Stimulated activated CD4-positive, alpha-beta T cell treated with anti-CD3 and anti-CD28 coated beads, Interleukin-4, amount 100 ng/mL, for 24 hours (primary cell): ENCODE data around the gene MRS2.
"Not testable (repeated sequence)": the region's sequence is repeated elsewhere in the genome, so short reads cannot be mapped to it uniquely, and the experiment has no call there.

ENCODE experiments used
- DNase-seq: peaks from one replicate; pipeline ENCODE4 v3.0.0-alpha.2; 2020

MRS2 gene, protein sequence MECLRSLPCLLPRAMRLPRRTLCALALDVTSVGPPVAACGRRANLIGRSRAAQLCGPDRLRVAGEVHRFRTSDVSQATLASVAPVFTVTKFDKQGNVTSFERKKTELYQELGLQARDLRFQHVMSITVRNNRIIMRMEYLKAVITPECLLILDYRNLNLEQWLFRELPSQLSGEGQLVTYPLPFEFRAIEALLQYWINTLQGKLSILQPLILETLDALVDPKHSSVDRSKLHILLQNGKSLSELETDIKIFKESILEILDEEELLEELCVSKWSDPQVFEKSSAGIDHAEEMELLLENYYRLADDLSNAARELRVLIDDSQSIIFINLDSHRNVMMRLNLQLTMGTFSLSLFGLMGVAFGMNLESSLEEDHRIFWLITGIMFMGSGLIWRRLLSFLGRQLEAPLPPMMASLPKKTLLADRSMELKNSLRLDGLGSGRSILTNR

DNA sequence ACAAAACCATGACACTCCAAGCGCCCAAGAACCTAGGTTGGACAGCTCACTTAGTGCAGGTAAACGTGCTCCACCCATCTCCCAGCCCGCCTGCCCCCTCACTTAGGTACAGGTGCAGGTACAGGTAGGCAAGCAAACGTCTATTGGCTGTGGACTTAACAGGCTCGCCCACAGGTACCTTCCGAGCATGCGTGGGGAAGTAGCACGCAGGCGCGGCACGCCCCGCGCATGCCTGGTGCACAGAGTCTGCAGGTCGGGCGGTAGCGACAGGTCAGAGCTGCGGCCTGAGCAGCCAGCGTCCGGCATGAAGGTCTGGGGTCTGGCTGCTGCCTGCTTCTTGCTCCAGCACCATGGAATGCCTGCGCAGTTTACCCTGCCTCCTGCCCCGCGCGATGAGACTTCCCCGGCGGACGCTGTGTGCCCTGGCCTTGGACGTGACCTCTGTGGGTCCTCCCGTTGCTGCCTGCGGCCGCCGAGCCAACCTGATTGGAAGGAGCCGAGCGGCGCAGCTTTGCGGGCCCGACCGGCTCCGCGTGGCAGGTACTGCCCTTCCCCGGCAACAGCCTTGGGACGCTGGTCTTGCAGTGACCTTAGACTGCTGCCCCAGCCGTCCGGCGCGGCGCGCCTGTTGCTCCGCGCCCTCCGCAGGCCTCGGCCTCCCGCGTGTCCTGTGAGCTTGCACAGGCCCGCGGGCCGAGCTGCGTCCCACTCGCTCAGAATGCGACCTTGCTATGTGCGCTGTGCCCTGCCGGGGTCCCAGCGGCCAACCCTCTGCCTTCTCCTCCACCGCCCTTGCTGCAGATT lies at the start of gene MRS2:
Gene MRS2 (plus strand): TSS at position 240 of the 804 bp plus-strand sequence. CDS start 111 bp downstream, at position 351.
- DNase-seq: peak; percentile 83

DNA sequence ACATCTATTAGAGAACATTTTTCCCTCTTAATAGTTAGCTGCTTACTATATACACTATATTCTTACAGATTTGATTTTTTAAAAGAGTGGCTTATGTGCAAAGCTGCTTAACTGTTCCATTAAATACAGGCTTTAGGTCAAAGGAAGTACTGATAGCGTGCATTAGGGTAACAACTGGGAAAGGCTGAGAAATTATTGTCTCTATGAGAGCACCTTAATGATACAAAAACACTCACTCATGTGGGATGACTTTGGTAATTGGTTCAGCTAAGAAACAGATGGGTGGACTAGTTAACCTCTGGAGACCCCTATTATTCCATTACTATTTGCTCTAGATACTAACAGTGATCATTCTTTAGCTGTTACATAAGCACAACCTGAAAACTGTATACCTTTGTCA lies 48.9 kb upstream of the MRS2 start:
- no peak for DNase-seq

DNA sequence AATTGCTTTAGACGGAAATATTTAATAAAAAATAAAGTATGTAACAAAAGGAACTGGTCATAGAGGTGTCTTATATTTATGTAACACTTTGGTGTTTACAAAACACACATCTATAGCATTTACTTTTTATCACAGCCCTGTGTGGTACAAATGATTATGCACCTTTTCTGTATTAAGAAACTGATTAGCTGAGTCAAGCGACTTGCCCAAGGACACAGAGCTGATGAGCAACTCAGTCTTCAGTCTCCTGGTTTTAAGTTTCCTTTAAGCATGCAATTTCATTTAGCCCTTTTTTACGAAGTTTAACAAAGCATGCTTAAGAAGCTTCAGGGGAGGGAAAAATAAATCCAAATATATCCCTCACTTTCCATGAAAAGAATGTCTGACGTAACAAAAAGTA lies 47.3 kb upstream of the MRS2 start:
- no peak for DNase-seq

DNA sequence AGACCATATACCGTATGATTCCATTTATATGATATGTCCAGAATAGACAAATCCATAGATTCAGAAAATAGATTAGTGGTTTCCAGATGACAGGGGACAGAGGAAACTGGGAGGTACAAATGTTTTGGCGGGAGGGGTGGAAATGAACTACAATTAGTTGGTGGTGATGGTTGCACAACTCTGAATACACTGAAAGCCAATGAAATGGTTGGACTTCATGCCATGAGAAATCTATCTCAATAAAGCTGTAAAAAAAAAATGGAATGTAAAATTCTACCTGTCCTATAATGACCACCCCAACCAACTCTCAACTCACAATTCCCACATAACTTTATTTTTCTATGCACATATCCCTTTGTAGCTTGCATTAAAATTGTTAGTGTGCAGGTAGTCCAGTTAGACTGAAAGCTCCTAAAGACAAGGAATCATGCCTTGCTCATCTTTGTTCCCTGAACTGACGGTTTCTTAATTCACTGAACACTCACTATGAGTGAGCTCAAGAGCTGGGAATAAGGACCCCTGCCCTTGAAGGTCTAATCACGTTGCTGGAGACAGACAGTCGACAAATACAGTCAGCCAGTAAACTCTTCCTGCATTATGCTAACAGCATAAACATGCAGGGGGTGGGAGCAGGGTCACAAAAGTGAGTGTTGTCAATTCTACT lies 46.3 kb upstream of the MRS2 start:
- DNase-seq: no peak

DNA sequence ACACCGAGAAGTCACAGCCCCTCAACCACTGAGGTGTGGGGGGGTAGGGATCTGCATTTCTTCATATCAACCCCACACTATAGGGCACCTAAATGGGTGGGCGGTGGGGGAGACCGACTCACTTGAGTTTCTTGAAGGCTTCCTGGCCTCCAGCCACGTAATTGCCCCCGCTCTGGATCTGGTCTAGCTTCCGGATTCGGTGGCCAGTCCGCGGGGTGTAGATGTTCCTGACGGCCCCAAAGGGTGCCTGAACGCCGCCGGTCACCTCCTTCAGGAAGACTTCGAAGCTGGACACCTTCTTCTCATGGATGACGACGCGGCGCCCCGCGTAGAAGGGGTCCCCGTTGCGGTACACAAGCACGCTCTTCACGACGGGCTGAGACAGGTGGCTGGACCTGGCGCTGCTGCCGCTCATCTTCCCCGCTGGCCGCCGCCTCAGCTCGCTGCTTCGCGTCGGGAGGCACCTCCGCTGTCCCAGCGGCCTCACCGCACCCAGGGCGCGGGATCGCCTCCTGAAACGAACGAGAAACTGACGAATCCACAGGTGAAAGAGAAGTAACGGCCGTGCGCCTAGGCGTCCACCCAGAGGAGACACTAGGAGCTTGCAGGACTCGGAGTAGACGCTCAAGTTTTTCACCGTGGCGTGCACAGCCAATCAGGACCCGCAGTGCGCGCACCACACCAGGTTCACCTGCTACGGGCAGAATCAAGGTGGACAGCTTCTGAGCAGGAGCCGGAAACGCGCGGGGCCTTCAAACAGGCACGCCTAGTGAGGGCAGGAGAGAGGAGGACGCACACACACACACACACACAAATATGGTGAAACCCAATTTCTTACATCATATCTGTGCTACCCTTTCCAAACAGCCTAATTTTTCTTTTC lies 45.2 kb upstream of the MRS2 start, which contains the start of gene DCDC2:
Gene DCDC2 (minus strand): TSS at position 724 of the 883 bp plus-strand sequence. CDS start 309 bp downstream, at position 415.
- peak; percentile 33 for DNase-seq

DNA sequence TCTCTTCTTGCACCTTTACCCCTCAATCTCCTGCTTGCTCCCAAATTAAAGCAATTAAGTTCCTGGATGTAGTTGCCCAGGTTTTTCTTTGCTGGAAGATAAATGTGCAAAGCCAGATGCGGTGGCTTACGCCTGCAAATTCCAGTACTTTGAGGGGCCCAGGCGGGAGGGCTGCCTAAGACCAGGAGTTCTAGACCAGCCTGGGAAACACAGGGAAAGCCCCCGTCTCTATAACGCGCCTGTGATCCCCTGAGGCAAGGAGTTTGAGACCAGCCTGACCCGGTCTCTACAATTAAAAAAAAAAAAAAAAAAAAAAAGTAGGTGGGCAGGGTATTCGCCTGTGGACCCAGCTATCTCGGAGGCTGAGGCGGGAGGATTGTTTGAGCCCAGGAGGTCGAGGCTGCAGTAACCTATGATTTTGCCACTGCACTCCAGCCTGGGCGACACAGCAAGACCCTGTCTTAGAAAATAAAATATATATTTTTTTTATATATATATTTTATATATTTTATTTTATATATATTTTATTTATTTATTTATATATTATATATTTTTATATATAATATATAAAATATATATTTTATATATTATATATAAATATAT lies 44.4 kb upstream of the MRS2 start:
- DNase-seq: no peak

DNA sequence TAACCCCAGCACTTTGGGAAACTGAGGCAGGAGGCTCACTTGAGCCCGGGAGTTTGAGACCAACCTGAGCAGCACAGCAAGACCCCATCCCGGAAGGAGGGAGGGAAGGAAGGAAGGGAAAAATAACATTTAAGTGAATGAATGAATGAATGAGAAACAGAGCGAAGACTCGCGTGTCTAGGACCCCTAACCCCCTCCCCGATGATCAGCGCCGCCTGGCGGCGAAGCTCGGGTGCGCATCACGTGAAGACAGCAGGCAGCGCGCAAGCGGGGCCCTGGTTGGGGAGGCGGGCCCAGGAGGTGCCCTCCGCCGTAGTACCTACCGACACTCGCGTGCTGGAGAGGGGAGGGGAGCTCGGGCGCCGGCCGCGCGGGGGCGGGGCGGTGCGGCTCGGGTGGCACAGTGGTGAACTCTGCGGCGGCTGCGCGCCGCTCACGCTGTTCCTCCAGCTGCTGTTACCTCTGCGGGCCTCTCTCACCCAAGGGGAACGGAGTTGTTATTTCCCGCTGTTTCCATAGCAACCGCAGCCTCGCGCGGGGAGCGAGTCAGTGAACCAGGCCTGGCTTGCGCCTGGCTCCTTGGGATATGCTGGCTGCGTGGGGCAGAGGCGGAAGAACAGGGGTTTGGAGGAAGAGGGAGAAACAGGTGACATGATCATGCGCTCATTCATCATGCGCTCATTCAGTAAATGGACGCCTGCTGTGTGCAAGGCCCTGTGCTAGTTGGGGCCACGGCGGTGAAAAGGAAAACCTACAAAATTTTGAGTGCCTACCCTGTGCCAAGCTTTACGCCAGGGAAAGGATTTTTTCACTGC lies 42.9 kb upstream of the MRS2 start:
- peak; percentile 80 for DNase-seq

DNA sequence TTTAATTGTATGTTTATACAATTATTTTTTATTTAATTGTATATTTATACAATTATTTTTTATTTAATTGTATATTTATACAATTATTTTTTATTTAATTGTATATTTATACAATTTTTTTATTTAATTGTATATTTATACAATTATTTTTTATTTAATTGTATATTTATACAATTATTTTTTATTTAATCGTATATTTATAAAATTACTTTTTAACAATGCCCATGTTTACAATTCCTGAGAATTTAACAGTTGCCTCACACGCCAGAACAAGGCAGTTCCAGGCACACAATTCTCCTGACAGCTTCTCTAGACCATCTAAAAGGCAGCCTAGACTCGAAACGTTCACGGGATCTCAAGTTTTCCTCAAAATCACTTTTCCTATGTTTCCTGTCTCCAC lies 40.4 kb upstream of the MRS2 start:
- DNase-seq: not testable (repeated sequence)

DNA sequence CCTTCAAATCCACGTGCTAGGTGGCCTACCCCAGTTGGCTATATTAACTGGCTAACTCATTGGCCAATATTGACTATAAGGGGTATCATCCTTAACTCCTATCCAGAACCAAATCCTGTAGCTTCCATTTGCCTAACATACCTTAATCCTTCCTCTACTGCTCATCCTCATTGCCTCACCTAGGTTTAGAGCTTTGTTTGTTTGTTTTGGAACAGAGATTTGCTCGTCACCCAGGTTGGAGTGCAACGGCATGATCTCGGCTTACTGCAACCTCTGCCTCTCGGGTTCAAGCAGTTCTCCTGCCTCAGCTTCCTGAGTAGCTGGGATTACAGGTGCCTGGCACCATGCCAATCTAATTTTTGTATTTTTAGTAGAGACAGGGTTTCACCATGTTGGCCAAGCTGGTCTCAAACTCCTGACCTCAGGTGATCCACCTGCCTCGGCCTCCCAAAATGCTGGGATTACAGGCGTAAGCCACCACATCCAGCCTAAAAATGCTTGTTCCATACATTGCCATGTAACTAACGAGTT lies 37.6 kb upstream of the MRS2 start:
- not testable (repeated sequence) for DNase-seq

DNA sequence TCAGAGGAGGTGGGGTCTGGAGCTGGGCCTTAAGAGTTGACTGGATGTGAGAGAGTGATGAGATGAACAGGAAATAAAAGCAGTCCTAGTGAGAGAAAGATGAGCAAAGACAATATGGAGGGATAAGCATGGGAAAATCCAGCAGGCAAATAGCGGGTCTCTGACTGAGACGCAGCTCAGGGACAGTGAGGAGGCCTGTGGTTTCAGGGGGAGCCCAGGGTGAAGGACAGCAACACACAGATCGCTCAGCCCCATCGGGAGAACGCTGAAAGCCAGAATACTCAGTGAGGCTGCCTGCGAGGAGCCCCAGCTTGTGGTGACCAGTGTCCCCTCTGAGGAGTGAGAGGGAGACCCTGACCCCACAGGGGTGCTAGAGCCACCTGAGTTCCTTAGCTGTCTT lies 28.1 kb upstream of the MRS2 start:
- DNase-seq: no peak

DNA sequence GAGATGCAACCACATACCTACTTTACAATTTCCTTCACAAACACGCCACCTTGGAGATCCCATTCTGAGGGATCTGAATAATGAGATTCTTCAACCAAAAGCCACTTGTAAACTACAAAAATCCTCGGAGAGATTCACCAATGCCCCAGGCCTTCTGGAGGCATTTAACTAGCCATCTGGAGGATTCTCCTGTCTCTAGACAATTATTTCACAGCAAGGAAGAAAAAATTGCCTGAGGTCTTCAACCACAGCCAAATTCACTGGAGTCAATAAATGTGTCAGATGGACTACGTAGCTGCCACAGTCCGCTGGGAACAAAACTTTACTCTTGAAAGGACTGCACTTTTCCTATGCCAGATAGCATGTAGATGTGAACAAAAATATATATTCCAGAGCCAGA lies 25.9 kb upstream of the MRS2 start:
- no peak for DNase-seq

DNA sequence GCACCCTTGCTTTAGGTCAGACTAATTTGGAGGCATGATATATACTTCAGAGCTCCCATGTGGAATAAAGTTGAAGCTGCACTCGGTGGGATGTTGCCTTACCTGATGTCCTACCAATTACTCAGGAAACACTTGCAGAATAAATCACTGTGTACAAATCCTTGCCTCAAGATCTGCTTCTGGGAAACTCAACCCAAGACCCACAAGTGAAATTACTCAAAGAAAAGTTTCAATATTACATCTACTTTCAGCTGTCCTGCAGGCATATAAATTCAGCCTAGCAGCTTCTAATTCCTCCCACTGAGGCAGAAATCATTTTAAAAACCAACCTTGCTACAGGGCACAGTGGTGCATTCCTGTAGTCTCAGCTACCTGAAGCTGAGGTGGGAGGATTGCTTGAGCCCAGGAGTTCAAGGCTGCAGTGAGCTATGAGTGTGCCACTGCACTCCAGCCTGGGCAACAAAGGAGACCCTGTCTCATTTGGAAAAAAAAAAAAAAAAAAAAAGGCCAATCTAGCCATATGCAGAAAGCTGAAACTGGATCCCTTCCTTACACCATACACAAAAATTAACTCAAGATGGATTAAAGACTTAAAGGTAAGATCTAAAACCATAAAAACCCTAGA lies 24.2 kb upstream of the MRS2 start:
- no peak for DNase-seq

DNA sequence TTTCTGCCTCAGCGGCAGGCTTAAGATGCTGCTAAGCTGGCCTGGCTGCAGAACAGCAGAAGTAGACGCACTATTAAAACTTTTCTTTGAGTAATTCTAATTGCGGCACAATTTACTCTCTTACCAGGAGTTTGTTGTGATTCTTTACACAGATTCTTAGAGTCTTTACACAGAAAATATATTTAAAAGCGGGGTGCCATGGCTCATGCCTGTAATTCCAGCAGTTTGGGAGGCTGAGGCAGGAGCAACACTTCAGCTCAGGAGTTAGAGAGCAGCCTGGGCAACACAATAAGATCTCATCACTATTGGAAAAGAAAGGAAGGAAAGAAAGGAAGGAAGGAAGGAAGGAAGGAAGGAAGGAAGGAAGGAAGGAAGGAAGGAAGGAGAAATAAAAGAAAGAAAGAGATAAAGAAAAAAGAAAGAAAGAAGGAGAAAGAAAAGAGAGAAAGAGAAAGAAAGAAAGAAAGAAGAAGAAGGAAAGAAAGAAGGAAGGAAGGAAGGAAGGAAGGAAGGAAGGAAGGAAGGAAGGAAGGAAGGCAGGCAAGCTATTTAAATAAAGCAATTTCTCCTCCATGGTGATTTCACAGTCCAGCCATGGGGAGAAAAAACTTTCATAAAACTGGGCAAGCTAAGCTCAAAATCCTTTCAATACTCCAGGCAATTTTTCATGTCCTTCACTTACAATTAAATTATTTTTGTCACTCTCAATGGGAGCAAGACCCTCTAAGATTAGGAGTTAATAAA lies 21.1 kb upstream of the MRS2 start:
- no peak for DNase-seq

DNA sequence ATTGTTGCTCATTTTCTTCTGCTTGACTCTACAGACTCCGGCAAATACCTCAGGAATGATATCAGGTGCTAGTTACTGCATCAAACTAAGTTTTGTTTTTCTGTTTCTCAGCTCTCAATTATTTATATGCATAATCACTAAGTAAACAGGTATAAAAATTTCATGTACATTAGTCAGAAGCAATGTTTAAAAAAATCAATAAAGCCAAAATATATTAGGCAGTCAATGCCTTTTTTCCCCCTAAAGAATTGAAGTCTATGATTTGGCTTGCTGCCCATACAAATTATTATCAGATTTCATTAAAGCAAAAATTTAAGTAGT lies 20.6 kb upstream of the MRS2 start:
- DNase-seq: no peak

DNA sequence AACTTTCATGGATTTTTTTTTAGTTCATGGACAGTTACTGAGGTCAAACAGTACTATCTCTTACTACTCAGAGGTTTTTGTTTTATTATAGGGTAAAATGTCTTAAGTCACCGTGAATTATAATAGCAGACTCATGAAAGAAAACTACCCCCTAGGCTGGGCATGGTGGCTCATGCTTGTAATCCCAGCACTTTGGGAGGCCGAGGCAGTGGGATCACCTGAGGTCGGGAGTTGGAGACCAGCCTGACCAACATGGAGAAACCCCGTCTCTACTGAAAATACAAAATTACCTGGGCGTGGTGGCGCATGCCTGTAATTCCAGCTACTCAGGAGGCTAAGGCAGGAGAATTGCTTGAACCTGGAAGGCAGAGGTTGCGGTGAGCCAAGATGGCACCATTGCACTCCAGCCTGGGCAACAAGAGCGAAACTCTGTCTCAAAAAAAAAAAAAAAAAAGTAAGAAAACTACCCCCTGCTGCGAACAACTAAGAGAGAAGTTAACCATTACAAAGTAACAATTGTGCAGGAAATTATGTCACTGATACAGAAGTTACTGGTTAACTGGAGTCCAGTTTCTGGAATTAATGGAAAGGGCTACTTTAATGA lies 19.7 kb upstream of the MRS2 start:
- DNase-seq: not testable (repeated sequence)

DNA sequence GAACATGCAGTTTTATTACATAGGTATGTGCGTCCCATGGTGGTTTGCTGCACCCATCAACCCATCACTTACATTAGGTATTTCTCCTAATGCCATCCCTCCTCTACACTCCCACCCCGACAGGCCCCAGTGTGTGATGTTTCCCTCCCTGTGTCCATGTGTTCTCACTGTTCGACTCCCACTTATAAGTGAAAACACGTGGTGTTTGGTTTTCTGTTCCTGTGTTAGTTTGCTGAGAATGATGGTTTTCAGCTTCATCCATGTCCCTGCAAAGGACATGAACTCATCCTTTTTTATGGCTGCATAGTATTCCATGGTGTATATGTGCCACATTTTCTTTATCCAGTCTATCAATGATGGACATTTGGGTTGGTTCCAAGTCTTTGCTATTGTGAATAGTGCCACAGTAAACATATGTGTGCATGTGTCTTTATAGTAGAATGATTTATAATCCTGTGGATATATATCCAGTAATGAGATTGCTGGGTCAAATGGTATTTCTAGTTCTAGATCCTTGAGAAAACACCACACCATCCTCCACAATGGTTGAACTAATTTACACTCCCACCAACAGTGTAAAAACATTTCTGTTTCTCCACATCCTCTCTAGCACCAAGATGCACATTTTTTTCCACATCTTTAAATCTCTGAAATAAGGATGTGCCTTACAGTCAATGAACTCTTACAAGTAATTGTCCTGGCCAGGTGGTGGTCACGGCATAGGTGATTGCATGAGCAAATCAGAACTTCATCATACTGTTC lies 18.2 kb upstream of the MRS2 start:
- not testable (repeated sequence) for DNase-seq

DNA sequence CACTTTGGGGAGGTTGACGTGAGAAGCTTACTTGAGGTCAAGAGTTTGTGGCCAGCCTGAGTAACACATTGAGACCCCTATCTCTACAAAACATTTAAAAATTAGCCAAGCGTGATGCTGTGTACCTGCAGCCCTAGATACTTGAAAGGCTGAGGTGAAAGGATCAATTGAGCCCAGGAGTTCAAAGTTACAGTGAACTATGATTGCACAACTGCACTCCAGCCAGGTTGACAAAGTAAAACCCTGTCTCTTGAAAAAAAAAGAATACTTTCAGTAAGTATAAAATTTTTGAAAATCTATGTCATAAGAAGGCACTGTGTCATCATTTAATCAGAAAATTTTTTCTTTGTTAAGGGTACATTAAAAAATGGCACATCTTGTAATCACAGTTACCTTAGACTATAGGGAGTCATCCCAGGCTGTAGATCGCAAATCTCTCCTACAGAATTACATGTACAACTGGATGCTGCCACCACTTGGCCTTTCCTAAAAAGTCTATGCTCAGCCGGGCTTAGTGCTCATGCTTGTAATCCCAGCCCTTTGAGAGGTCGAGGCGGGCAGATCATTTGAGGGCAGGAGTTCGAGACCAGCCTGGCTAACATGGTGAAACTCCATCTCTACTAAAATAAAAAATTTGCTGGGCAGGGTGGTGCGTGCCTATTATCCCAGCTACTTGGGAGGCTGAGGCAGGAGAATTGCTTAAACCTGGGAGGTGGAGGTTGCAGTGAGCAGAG lies 17.0 kb upstream of the MRS2 start:
- DNase-seq: no peak

DNA sequence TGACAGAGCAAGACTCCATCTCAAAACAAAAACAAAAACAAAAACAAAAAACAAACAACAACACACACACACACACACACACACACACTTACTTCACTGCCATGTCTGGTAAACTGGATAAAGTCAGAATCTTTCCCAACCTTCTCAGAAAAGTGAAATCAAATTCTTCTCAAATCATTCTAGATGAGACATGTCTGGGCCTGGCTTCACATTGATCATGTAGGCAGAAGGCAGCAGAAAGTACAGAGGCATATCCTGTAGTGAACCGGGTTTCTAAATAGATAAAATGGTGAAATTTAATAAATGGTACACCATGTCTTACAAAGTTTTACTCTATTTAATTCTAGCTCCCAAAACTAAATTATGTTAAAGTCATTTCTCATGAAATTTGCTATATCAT lies 14.9 kb upstream of the MRS2 start:
- DNase-seq: no peak
